Heart left ventricle (tissue), 13 donors: ENCODE measurements around the gene BICRAL.

Source experiments
- POLR2A ChIP-seq, 2 donors: fragments of 450-650 bp; IDR thresholded peaks; one replicate each; pipeline ENCODE4 v1.6.1; 2017; ENCODE audit warnings: antibody characterized with exemption in 2 of 2, mild to moderate bottlenecking in 2 of 2, moderate library complexity in 2 of 2
- TF ChIP-seq, protein P1 (sequence below), 12 donors: fragments of 200-600 bp; sonication (generic) in 4 of 12; IDR thresholded peaks; one replicate each; pipeline versions ENCODE4 v1.5.0 to v1.8.0; 2018 to 2022; ENCODE audit warnings: antibody characterized with exemption in 12 of 12, mild to moderate bottlenecking in 5 of 12
- donor health status: ischemic (EF 13 %, LVEDD 7.1; RV severe dilation, severe dysfunction).
- donor health status: DM: no; HTN: yes; CAD: no.
- donor health status: DM: no; HTN: no; CAD: no.
- donor health status: ischemic (EF 25% LVEDD 6.9; RV normal size, moderate dysfunction).
- donor health status: ischemic (EF 25% LVEDD 5.7; RV mildly dilated, moderate dysfunction).
- donor health status: ischemic (EF 35%, LVEDD 5.7; RV mildly dilated, moderate dysfunction).
- donor health status: nonischemic (EF 11% LVEDD 7.7; RV severe dilation, severe dysfunction).
- donor health status: DM: yes; HTN: yes; CAD: no.
- donor health status: PGD.
- donor health status: ischemic (EF 29% LVEDD 5.4; RV normal size, mild dysfunction).
- donor health status: nonischemic (EF 23%, LVEDD 6.1; RV moderate dilation, normal function).

DNA sequence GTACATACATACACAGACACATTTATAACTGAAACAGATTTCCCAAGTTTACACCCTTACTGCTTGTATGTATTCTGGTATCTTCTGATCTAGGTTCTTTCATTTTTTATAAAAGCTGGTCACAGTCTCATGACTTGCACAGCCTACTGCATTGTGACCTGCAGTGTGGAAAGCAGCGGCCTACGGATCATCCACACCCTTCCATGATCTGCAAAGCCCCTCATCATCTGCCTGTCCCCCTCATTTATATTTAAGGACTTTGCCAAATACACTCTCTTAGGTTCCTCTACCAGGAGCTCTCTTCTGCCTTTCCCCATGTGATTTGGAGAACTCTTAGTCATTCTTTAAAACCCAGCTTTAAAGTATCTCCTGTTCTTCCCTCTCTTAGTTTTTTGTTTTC, 12.0 kb upstream of the BICRAL start:
- TF ChIP-seq, protein P1, sequence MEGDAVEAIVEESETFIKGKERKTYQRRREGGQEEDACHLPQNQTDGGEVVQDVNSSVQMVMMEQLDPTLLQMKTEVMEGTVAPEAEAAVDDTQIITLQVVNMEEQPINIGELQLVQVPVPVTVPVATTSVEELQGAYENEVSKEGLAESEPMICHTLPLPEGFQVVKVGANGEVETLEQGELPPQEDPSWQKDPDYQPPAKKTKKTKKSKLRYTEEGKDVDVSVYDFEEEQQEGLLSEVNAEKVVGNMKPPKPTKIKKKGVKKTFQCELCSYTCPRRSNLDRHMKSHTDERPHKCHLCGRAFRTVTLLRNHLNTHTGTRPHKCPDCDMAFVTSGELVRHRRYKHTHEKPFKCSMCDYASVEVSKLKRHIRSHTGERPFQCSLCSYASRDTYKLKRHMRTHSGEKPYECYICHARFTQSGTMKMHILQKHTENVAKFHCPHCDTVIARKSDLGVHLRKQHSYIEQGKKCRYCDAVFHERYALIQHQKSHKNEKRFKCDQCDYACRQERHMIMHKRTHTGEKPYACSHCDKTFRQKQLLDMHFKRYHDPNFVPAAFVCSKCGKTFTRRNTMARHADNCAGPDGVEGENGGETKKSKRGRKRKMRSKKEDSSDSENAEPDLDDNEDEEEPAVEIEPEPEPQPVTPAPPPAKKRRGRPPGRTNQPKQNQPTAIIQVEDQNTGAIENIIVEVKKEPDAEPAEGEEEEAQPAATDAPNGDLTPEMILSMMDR (IDR thresholded peaks at IDR 0.05) = no peak
- no peak for TF ChIP-seq POLR2A (IDR thresholded peaks at IDR 0.05)
